GF-D8 (cell line): ENCODE measurements around the gene PCTP.

Source experiments
- DNase-seq: peaks from one replicate; lab custom pipeline; 2025; lab: John Stamatoyannopoulos, UW

PCTP gene

DNA sequence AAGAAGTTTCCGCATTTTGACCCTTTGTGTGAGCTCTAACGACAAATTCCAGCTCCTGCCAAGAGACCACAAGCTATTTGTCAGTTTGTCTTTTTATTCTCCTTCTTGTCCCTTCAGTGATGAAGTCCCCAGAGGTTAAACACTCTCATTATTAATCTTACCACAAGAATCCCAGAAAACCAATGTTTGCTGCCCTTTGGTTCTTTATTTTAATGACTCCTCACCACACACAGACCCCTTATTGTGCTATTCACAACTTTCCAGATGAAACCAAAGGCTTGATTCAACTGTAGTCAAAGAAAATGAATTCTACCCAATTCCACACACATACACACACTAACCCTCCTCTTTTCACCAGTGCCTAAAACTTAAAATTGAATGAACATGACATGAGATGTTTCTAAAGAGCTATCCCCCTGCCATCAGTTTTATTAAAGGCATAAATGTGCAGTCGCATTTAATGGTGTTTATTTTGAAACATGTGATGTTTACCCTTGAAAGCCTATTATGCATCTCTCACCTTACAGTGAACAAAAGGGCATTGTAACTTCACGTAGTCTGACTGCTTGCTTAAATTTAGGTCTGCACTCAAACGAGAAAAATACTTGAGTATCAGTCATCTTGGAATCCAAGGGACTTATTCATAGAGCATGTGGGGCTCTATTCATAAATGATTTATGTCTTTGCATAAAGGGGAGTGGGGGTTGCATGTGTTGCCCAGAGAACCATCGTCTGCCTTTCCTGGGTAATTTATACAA is 44.1 kb downstream of the PCTP start:
- DNase-seq = no peak

DNA sequence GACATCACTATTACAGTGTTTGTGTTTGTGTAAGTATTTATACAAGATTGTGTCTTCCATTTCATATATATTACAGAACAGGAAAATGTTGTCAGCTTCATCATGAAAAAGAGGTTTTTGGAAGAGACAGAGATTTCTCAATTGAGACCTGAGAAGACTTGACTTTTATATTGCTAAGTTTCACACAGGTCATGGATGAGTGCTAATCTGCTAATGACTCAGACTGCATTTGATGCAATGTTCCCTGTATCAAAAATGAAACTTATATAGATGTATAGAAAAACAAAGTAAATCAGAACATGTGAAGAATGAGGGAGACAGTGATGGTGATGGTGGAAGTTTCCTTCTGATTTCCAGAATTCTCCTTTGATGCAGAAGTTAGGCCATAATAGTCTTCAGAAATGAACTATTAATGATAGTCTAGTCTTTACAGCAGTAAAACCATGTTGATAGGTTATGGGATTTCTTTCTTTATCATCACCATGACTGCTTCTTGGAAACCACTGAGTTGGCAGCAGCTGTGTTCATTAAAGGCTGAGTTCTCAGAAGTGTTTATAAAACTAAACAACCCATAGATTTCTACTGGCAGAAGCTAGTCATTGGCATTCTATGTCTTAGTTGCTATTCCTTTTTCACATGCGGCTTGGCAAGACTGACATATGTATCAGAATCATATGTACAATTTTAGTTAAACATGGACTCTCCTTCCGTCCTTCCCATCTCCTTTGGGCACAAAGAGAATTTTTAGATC is 56.1 kb downstream of the PCTP start:
- DNase-seq = no peak

DNA sequence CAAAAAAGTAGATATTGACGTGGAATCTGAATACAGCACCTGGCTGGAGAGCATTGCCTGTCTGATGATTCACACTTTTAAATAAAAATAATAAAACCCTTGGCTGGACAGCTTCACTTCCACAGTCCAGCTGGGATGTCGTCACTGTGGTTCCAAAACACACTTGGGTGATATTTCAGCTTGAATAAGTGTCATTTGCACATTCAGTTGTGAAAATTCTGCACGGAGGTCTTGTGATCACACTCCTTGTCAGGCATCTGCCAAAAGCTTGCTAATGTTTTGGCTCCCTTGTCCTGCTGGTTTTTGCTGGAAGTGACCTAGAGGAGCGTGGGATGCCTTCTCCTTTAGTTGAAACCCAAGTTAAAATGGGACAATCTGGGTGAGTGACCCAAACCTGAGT is 60.7 kb downstream of the PCTP start:
- no peak for DNase-seq

DNA sequence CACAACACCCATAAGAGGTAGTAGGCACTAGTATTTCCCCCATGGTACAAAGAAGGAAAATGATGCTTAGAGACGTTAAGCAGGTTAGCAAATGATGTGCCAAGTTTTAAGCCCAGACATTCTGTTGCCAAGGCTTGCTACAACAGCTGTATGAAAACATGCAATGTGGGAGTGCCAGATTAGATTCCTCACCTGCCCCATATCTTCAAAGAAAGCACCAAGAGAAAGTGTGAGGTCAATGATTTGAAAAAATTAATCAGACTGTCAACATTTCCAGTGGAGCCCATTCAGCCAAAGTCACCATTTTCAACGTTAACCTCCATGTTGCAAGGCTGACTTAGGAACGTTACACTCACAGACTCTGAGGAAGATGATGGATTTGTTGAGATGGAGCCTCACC is 61.5 kb downstream of the PCTP start:
- DNase-seq = no peak

DNA sequence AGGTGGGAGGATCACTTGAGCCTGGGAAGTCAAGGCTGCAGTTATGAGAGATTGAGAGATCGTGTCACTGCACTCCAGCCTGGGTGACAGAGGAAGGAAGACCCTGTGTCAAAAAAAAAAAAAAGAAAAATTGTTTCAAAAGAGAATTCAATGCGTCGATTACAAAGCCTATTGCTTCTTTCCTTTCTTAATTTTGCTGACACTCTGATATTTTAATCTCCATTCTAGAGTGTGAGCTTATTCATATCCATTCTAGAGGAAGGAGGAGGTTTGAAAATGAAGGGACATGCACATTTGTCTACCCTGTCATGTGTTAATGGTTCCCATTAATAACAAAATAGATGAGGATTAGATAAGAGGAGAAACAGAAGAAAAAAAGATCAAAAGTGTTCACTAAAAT is 63.1 kb downstream of the PCTP start:
- DNase-seq = no peak

DNA sequence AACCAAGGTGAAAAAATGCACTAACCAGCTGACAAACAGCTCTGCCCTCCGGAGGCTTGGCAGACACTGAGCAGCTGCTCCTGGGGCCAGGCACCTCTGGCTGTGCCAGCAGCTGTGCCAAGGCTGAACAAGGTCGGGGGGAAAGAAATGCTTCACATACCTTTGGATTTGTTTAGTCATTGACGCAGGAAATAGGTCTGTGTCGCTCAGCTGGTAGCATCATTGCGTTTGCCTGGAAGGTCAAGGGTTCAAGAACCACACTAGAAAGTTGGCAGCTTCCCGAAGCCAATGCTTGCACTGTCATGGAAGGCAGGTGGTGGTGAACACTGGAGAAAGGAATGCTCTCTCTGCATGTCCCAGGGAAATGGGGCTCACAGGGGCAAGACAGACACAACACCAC is 63.5 kb downstream of the PCTP start:
- no peak for DNase-seq

DNA sequence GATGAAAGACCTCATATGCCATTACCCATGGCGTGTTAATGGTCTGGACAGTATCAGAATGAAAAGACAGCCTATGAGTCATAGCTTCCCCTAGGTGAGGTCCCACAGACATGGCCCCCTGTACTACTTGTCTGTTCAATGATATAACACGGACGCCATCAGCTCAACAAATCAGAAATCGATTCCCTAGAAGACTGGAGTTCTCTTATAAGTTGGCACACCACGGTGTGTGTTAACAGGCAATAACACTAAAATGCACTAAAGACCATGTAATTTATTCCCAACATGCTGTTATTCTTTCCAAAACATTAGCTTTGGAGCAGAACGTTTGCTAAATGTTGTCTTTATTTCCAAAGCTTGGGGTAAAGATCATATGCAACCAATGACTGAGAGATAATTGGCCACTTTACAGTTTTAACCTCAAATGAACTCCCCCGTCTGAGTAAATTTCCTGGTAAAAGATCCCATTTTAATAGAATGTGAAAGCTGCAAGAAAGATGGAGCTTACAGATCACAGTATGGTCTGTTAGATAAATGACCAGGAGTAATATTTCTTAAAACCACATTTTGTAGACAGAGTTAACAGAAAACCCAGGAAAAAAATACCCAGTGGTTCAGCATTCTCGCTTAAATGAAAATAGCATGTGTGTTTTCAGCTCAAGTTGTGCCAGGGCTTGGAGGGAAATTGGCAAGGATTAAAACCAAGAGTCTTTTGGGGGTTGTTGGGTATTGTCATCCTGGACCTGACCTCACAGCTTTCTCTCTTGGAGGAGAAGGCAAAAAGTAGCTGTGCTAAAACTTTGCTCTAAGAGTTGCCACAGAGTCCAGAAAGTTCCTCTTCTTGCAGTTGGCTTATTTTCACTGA is 65.9 kb downstream of the PCTP start:
- DNase-seq = peak; percentile 82

DNA sequence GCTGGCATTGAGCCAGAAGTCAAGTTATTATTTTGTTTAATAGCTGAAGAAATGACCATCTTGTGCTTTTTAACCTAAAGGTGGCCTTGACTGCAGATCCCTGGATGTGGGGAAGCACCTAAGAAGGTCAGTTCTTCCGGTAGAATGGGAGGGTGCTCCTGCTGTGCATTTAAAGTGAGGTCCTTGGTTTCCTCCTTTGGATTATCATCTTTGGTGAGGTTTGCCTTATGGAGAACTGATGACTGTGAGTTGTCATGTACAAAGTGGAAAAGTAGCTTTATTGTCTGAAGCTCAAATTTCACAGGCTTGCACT is 66.5 kb downstream of the PCTP start:
- no peak for DNase-seq

DNA sequence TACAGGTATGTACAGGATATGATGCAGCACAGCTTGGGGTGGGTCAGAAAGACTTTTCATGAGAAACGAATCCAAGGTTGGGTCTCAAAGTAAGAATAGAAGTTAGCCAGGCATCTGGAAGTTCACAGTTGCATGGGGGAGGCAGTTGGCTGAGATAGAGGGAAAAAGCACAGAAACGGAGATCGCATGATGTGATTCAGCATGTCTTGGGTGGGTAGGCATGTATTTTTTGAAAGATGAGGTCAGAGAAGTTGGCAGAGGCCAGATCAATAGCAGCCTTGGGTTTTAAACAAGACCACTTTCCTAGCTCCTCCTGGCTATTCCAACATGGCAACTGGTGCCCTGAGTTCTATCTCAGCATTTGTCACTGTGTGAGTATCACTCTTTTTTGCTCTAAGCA is 67.2 kb downstream of the PCTP start:
- DNase-seq = no peak

DNA sequence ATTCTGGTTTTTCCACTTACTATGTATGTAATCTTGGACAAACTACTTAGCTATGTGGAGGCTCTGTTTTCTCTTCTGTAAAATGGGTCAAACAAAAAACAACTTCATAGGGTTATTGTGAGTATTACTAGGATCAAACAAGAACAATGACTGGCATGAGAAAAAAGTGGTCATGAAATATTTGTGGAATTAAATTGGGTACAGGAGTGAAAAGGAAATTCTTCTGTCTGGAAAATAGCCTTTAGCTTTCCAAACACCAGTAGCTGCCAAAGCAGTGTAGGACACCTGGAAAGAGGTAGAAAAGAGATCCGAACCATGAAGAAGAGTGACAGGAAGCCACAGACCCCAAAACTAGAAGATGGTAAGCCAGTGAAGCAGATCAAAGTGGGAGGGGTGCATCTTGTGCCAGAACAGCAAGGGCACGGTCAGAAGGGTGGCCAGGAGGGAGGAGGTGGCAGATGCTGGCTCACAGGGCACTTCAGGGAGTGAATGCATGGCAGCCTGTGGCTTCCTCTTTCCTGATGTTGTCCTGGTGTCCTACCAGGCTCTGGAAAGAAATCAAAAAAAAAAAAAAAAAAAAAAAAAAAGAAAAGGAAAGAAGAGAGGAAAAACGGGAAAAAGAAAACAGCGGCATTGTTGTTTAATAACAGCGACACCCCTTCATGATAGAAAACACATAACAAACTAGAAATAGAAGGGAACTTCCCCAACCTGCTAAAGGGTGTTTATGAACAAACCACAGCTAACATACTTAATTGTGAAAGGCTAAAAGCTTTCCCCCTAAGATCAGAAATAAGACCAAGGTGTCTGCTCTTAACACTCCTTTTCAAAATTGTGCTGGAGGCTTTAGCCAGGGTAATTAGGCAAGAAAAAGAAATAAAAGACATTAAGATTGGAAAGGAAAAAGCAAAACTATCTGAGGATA is 67.9 kb downstream of the PCTP start:
- peak; percentile 36 for DNase-seq

DNA sequence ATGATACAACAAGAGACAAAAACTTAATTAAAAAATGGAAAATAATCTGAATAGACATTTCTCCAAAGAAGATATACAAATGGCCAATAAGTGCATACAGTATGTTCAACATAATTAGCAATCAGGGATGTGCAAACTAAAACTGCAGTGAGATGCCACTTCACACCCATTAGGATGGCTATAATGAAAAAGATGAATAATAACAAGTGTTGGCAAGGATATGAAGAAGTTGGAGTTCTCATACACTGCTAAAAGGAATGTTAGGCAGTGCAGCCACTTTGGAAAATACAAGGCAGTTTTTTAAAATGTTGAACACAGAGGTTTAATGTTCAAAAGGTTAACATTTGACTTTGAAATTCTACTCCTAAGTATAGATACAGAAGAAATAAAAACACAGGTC is 69.8 kb downstream of the PCTP start:
- no peak for DNase-seq

DNA sequence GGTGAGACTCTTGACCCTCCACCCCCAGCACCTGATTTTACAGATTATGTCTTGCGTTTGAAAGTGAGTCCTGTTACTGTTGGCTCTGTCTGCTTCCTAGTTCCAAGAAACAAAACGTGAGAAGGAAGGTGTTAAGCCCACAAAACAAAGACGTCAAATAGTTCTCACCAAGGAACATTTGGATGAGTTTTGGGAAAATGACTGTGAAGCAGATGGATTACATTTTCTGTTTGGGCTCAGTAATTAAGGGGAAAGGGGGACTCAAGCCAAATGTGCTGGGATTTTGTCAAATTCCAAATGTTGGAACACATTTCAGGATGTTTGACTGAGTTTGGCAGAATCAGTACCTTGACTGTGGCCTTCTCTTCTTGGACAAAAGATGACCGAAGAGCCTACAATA is 71.2 kb downstream of the PCTP start:
- DNase-seq = no peak

DNA sequence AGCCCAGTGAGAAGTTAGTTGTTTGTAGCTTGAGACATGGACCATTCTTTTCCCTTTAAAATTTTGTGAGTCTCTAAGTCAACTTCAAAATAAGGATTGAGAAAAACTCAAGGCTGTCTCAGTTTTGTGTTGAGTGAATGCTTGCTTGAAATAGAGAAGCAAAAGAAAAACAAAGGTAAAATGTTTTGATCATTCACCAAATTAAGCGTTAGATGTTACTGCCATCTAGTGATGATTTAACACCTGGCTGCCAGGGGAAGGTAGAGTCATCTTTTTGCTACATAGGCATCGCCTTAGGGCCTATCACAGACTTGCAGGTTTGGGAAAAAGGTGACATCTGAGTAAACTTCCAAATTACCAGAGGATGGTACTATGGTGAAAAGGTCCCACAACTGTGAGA is 74.4 kb downstream of the PCTP start:
- peak; percentile 4 for DNase-seq
